ENCODE results near the gene LDLRAD1.

DNA sequence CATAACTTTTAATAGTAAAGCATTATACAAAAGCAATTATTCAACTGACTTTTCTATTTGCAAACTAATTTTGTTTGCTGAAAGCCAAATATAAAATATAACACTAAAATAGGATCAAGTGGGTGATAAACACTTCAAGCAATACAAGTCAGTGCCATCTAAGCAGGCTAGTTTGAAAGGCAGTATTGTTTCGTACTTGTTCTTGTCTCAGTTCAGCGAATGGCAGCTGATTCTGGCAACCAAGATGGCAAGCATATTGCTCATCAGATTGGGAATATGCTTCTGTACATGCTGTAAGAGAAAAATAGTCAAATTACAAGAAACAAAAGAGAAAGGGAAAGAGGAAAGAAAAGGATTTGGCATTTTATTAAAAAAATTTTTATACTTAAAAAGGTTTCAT, 27.5 kb upstream of the LDLRAD1 start:
- TF ChIP-seq CTCF (IDR thresholded peaks at IDR 0.05) (no peak), POLR2A (IDR thresholded peaks at IDR 0.05) (no peak), EP300 (IDR thresholded peaks at IDR 0.05) (no peak)
